K562 (cell line): ENCODE results near the gene USP49. TPM values are rescaled to one million over a fixed set of nuclear protein-coding genes. Genes with fewer than 3 reads are reported as not detected.

Experiments
- ASH1L ChIP-seq: fragments of 450-650 bp; IDR thresholded peaks from 2 replicates; pipeline ENCODE4 v1.6.1; 2018; ENCODE audit warnings: borderline replicate concordance, mild to moderate bottlenecking, low read depth; ENCODE audit not compliant: partially characterized antibody
- BRF2 ChIP-seq: IDR thresholded peaks from 3 replicates; pipeline ENCODE4 v1.6.1; 2011; ENCODE audit warnings: borderline replicate concordance, mild to moderate bottlenecking; ENCODE audit not compliant: insufficient read length, insufficient read depth
- EP300 ChIP-seq: IDR thresholded peaks from 2 replicates; pipeline ENCODE4 v1.6.1; 2012; ENCODE audit warnings: low read length, improper control_type of control experiment
- FOXJ3 ChIP-seq: sonication (generic); formaldehyde crosslinking; IDR thresholded peaks from 2 replicates; pipeline ENCODE4 v1.4.0; 2020; ENCODE audit warnings: mild to moderate bottlenecking, missing genetic modification reagents
- HMBOX1 ChIP-seq: sonication (generic); IDR thresholded peaks from 2 replicates; pipeline ENCODE4 v1.6.1; 2016
- JUN ChIP-seq, 2 experiments: sonication (generic) in 1 of 2; formaldehyde crosslinking in 1 of 2; IDR thresholded peaks; 2 replicates each; pipeline versions ENCODE4 v1.6.1 to v1.8.0; 2012 to 2022; ENCODE audit warnings: borderline replicate concordance in 2 of 2, mild to moderate bottlenecking in 2 of 2, improper control_type of control experiment in 1 of 2, low read depth in 1 of 2, low read length in 1 of 2, missing genetic modification reagents in 1 of 2
- NFATC3 ChIP-seq: fragments of 450-650 bp; IDR thresholded peaks from 2 replicates; pipeline ENCODE4 v1.6.1; 2017; ENCODE audit warnings: mild to moderate bottlenecking
- PPARD ChIP-seq: fragments of 250-450 bp; sonication (Bioruptor Pico); IDR thresholded peaks from 2 replicates; pipeline ENCODE4 v1.8.0; 2022; ENCODE audit warnings: inconsistent platforms, mild to moderate bottlenecking, moderate library complexity
- RFX7 ChIP-seq: fragments of 250-450 bp; sonication (Bioruptor Pico); IDR thresholded peaks from 2 replicates; pipeline ENCODE4 v1.5.1; 2021; ENCODE audit warnings: mild to moderate bottlenecking
- SETDB1 ChIP-seq: IDR thresholded peaks from one replicate; pipeline ENCODE4 v1.6.1; 2012; ENCODE audit warnings: low read length, control low read depth, inconsistent platforms
- SRSF3 ChIP-seq: fragments of 200-400 bp; formaldehyde crosslinking; IDR thresholded peaks from 2 replicates; pipeline ENCODE4 v1.6.1; 2016; ENCODE audit warnings: mild to moderate bottlenecking, low read length, moderate library complexity; ENCODE audit not compliant: insufficient read depth
- TAF15 ChIP-seq: fragments of 200-400 bp; formaldehyde crosslinking; IDR thresholded peaks from 2 replicates; pipeline ENCODE4 v1.6.1; 2017; ENCODE audit warnings: mild to moderate bottlenecking, low read depth, low read length, moderate library complexity
- TCFL5 ChIP-seq: fragments of 250-450 bp; sonication (Bioruptor Pico); conservative IDR thresholded peaks from 2 replicates; pipeline ENCODE4 v1.6.1; 2021; ENCODE audit warnings: mild to moderate bottlenecking, moderate library complexity, matching md5 sums
- VEZF1 ChIP-seq: fragments of 200-800 bp; sonication (Bioruptor generic); IDR thresholded peaks from 2 replicates; pipeline ENCODE4 v1.6.1; 2017; ENCODE audit warnings: missing genetic modification characterization, missing compliant biosample characterization
- ZBTB9 ChIP-seq: fragments of 450-650 bp; formaldehyde crosslinking; IDR thresholded peaks from 2 replicates; pipeline ENCODE4 v1.4.0; 2020; ENCODE audit warnings: mild to moderate bottlenecking, moderate library complexity
- ZNF217 ChIP-seq: sonication (generic); formaldehyde crosslinking; IDR thresholded peaks from 2 replicates; pipeline ENCODE4 v1.8.0; 2022; ENCODE audit warnings: mild to moderate bottlenecking, missing genetic modification reagents
- ZNF274 ChIP-seq: IDR thresholded peaks from 2 replicates; pipeline ENCODE4 v1.6.1; 2011; ENCODE audit warnings: low read depth, mild to moderate bottlenecking, low read length, moderate library complexity, borderline replicate concordance
- polyA plus RNA-seq, 8 experiments: library from polyadenylated mRNA; depleted of rRNA in 4 of 8; stranded (reverse) in 5 of 8; unstranded in 3 of 8; fragments of >200 nt; fragmentation: Nextera tagmentation in 2 of 8; fragmentation: Illumina TruSeq in 1 of 8; extraction: Ambion mirVana in 2 of 8; extraction: Trizol in 1 of 8; gene quantifications; 2 replicates each; pipeline versions ENCODE4 v1.2.1 to v1.2.3, GENCODE V29; 2011 to 2014; ENCODE audit warnings: inconsistent platforms in 1 of 8, missing spikeins in 1 of 8
- total RNA-seq, 7 experiments: library from RNA; depleted of rRNA in 6 of 7; stranded (reverse); fragments of >200 nt in 6 of 7; fragmentation: Illumina TruSeq in 2 of 7; extraction: Trizol in 2 of 7; gene quantifications; 2 replicates each; pipeline versions ENCODE4 v1.2.1 to v1.2.3, GENCODE V29; 2011 to 2021; ENCODE audit warnings: low replicate concordance in 1 of 7
- TF ChIP-seq, protein P1 (sequence below): sonication (generic); formaldehyde crosslinking; IDR thresholded peaks from 2 replicates; pipeline ENCODE4 v1.8.0; 2022; ENCODE audit warnings: mild to moderate bottlenecking, missing genetic modification reagents
- TF ChIP-seq, protein P2 (sequence below): sonication (generic); formaldehyde crosslinking; IDR thresholded peaks from 2 replicates; pipeline ENCODE4 v1.8.1; 2022; ENCODE audit warnings: missing genetic modification reagents

USP49 gene
- total and polyA plus RNA-seq, 9 of the 15 experiments (the other 6 are each of a cell fraction or from before 2014, with no cell fraction given) = 1.0 to 9.9 (median 6.5) TPM

- peak; percentile 20; the same call in 1 of the 2 replicates for TF ChIP-seq HMBOX1
- no peak for TF ChIP-seq NFATC3
- TF ChIP-seq ASH1L = no peak
- no peak for TF ChIP-seq TCFL5
- TF ChIP-seq TAF15 = peak; percentile 94; the same call in 1 of the 2 replicates
- 0 out of 2 replicates have a peak, but pooled peaks have one; percentile 39 for TF ChIP-seq JUN (IDR thresholded peaks at IDR 0.05; ENCODE audit: borderline replicate concordance, low read depth, low read length)
- TF ChIP-seq JUN (CRISPR knock-in tag; IDR thresholded peaks at IDR 0.05; ENCODE audit: borderline replicate concordance) = no peak
- TF ChIP-seq EP300 = no peak
- no peak for TF ChIP-seq BRF2
- TF ChIP-seq VEZF1 (CRISPR knock-in tag) = peak; percentile 89
- TF ChIP-seq RFX7 (CRISPR knock-in tag) = no peak
- TF ChIP-seq ZBTB9 (CRISPR knock-in tag) = peak; percentile 86; the same call in 1 of the 2 replicates
- TF ChIP-seq SETDB1 = no peak
- TF ChIP-seq SRSF3 = no peak
- TF ChIP-seq ZNF274 = no peak
- no peak for TF ChIP-seq ZNF217
- TF ChIP-seq PPARD (CRISPR knock-in tag) = no peak
- TF ChIP-seq, protein P1, sequence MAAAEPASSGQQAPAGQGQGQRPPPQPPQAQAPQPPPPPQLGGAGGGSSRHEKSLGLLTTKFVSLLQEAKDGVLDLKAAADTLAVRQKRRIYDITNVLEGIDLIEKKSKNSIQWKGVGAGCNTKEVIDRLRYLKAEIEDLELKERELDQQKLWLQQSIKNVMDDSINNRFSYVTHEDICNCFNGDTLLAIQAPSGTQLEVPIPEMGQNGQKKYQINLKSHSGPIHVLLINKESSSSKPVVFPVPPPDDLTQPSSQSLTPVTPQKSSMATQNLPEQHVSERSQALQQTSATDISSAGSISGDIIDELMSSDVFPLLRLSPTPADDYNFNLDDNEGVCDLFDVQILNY = no peak
- no peak for TF ChIP-seq FOXJ3
- TF ChIP-seq, protein P2, sequence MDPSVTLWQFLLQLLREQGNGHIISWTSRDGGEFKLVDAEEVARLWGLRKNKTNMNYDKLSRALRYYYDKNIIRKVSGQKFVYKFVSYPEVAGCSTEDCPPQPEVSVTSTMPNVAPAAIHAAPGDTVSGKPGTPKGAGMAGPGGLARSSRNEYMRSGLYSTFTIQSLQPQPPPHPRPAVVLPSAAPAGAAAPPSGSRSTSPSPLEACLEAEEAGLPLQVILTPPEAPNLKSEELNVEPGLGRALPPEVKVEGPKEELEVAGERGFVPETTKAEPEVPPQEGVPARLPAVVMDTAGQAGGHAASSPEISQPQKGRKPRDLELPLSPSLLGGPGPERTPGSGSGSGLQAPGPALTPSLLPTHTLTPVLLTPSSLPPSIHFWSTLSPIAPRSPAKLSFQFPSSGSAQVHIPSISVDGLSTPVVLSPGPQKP (CRISPR knock-in tag) = no peak
These were observed at the start of gene USP49 (continued) for GRCh38 chr6:41895300-41896233.
